Aorta (tissue), 5 donors: ENCODE results near the gene GTF3A. TPM values are rescaled to one million over a fixed set of nuclear protein-coding genes. Genes with fewer than 3 reads are reported as not detected.

Experiments
- ATAC-seq: fragments of 200-7000 bp; cut with Tn5 transposase; one replicate; pipeline ENCODE4 v1.9.1; 2022; ENCODE audit warnings: moderate library complexity; ENCODE audit not compliant: low FRiP score
- DNase-seq, 2 donors: peaks; one replicate each; pipeline ENCODE4 v3.0.0-alpha.2; 2020
- H3K27ac ChIP-seq, 2 donors: one replicate each; pipeline ENCODE4 v1.5.1; 2013; ENCODE audit warnings: low read length in 2 of 2, mild to moderate bottlenecking in 2 of 2, moderate library complexity in 2 of 2, control low read depth in 1 of 2, inconsistent platforms in 1 of 2, low read depth in 1 of 2
- H3K27me3 ChIP-seq, 2 donors: one replicate each; pipeline ENCODE4 v1.6.1; 2013; ENCODE audit warnings: control low read depth in 1 of 2, low read length in 1 of 2, mild to moderate bottlenecking in 1 of 2, moderate library complexity in 1 of 2; ENCODE audit not compliant: insufficient read depth in 2 of 2, control insufficient read depth in 1 of 2
- H3K36me3 ChIP-seq, 2 donors: one replicate each; pipeline ENCODE4 v1.6.1; 2013; ENCODE audit warnings: control low read depth in 1 of 2, low read length in 1 of 2, mild to moderate bottlenecking in 1 of 2; ENCODE audit not compliant: insufficient read depth in 2 of 2, control insufficient read depth in 1 of 2
- H3K4me1 ChIP-seq, 2 donors: one replicate each; pipeline ENCODE4 v1.6.1; 2013; ENCODE audit warnings: low read length in 2 of 2, control low read depth in 1 of 2, mild to moderate bottlenecking in 1 of 2, moderate library complexity in 1 of 2; ENCODE audit not compliant: insufficient read depth in 2 of 2, control insufficient read depth in 1 of 2
- H3K4me3 ChIP-seq, 2 donors: one replicate each; pipeline ENCODE4 v1.5.1; 2013; ENCODE audit warnings: low read length in 2 of 2, control low read depth in 1 of 2, mild to moderate bottlenecking in 1 of 2
- H3K9me3 ChIP-seq: one replicate; pipeline ENCODE4 v1.6.1; 2013; ENCODE audit warnings: mild to moderate bottlenecking, low read length; ENCODE audit not compliant: control insufficient read depth
- WGBS, 2 donors: extraction: QIAGEN DNeasy Blood & Tissue Kit; methylation state at CpG; one replicate each; pipeline ENCODE4 v1.1.7; 2013; 5-methylcytosine and 5-hydroxymethylcytosine counted together
- intact Hi-C, 2 donors: fragments of 100-400 bp; cut with DNase I; formaldehyde crosslinking; loops; one replicate each; pipeline versions ENCODE4 v1.14.2 to v1.15.0; 2022
- polyA plus RNA-seq, 2 donors: library from polyadenylated mRNA; stranded (reverse); fragments of 200-250 nt; gene quantifications; one replicate each; pipeline ENCODE4 v1.2.3, GENCODE V29; 2013
- total RNA-seq, 2 donors: library from RNA; stranded (reverse); fragmentation: NEBNext Ultra II Directional; extraction: Animal tissue kit (Norgen Biotek cat#: 25700); gene quantifications; one replicate each; pipeline ENCODE4 v1.2.1, GENCODE V29; 2021
- donor health status: healthy with polysubstance abuse.
- donor health status: Bipolar disorder and iron deficiency.
- donor health status: DM: no; HTN: no; CAD: no.
- donor health status: DM: no; HTN: no; CAD: no.
- donor health status: DM: yes; HTN: yes; CAD: no.

The GTF3A gene
- total and polyA plus RNA-seq, 4 donors: 62.1 to 191 (median 72.0) TPM

DNA sequence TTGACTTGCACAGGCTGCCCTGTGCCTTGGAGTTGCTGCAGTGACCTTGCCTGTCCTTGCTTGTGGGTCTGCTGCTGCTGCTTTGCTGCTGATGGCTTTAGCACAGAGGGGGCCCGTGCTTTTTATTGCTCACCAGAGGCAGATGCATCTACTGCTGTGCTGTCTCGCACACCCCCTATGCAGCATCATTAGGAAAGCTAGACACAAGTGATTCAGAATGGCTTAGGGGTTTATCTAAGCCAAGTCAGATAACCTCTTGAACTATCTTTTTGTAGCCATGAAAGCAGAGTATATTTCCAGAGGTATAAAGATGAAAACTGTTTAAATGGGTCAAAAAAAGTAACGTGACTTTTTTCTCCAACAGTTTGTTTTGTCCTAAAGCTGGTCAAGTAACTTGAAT is 7.8 kb downstream of the GTF3A start:
- DNase-seq (no peak), ATAC-seq (no peak)
- Histone ChIP-seq H3K36me3 (peaks cover 7 to 23% of the 10 kb centered on the region in 2 donors), H3K4me1 (no peaks in the 10 kb centered on the region), H3K9me3 (no peaks in the 10 kb centered on the region), H3K27me3 (no peaks in the 10 kb centered on the region), H3K27ac (no peak overlapping the region), H3K4me3 (no peak overlapping the region)
- intact Hi-C loops: no loop called here
- 85 to 88% methylated on average over 3 of the region's 3 CpGs for WGBS, 2 donors

DNA sequence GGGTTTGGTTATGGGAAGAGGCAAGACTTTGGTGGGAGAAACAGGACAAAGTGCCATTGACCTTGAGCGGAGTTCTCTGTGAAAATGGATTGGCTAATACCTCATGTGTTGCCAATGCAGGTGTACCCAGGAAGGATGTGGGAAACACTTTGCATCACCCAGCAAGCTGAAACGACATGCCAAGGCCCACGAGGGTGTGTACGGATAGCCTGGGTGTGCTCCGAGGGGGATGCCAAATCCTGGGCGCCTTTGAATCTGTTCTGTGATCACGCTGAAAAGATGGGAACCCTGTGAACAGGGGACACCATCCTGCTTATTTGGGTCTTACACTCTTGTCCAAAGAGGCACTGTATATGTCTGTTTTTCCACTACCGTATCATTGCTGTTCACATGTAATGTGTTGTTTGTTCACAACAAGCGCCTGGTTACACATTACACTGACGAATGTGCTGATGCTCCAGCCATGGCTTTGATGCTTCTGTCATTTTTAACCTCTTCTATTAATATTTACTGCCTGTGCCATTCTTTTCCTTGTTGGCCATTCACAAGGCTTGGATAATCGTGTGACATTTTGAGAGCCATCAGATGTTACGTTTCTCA is 8.3 kb downstream of the GTF3A start:
- no peaks in the 10 kb centered on the region for H3K27me3 ChIP-seq
- no peak overlapping the region for H3K4me3 ChIP-seq
- ATAC-seq (no peak), DNase-seq (no peak)
- H3K9me3 ChIP-seq: no peaks in the 10 kb centered on the region
- intact Hi-C loops: no loop called here
- 87 to 89% methylated on average over 12 of the region's 12 CpGs for WGBS, 2 donors
- peaks cover 7 to 23% of the 10 kb centered on the region in 2 donors for H3K36me3 ChIP-seq
- no peak overlapping the region for H3K27ac ChIP-seq
- no peaks in the 10 kb centered on the region for H3K4me1 ChIP-seq

- intact Hi-C loops: no loop called here
- Histone ChIP-seq H3K36me3 (peaks cover 4 to 19% of the 10 kb centered on the region in 2 donors), H3K4me1 (no peaks in the 10 kb centered on the region), H3K27ac (no peak overlapping the region), H3K27me3 (no peaks in the 10 kb centered on the region), H3K4me3 (no peak overlapping the region), H3K9me3 (no peaks in the 10 kb centered on the region)
- ATAC-seq (no peak), DNase-seq (no peak)
- WGBS, 2 donors: 92 to 94% methylated on average over 2 of the region's 2 CpGs
These were observed 12.7 kb downstream of the GTF3A start for GRCh38 chr13:27437126-27437525.

DNA sequence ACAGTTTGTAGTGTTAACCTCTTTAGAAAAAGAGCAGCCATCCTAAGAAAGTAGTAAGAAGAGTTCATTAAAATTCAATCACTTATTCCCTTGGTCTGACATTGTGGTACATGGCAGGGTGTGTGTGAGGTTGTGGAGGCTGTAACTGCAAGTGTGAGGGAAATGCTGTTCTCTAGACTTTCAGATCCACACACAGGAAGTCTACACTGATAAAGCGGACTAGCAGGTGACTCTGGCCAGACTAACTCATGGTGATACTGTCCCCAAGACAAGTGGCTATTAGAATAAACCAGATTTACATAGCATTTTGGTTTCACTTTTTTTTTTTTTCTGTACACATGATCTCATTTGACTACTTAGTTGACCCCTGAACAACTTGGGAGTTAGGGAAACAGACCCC is 16.0 kb downstream of the GTF3A start:
- Histone ChIP-seq H3K27ac (no peak overlapping the region), H3K4me1 (no peaks in the 10 kb centered on the region), H3K9me3 (no peaks in the 10 kb centered on the region), H3K27me3 (no peaks in the 10 kb centered on the region), H3K4me3 (no peak overlapping the region), H3K36me3 (peaks cover 4 to 5% of the 10 kb centered on the region in 2 donors)
- DNase-seq (no peak), ATAC-seq (no peak)
- intact Hi-C loops: loop anchor here in 1 of 2 donors (10.0 kb wide), 1 partner anchor 194 kb away; no protein-coding TSS in a partner anchor
- WGBS, 2 donors: 85 to 91% methylated on average over 1 of the region's 1 CpG

GRCh38 chr13:27442071-27442647 is 17.7 kb downstream of the GTF3A start:
- no peak for DNase-seq
- Histone ChIP-seq H3K9me3 (no peaks in the 10 kb centered on the region), H3K27ac (no peak overlapping the region), H3K4me3 (no peak overlapping the region), H3K36me3 (peaks cover 0 to 1% of the 10 kb centered on the region in 2 donors), H3K27me3 (no peaks in the 10 kb centered on the region), H3K4me1 (no peaks in the 10 kb centered on the region)
- ATAC-seq: no peak
- intact Hi-C loops: loop anchor here in 1 of 2 donors (10.0 kb wide), 1 partner anchor 193 kb away; no protein-coding TSS in a partner anchor
- WGBS, 2 donors: 66 to 74% methylated on average over 15 of the region's 15 CpGs

GRCh38 chr13:27442797-27443196 is 18.4 kb downstream of the GTF3A start:
- H3K4me3 ChIP-seq: no peak overlapping the region
- 87 to 92% methylated on average over 7 of the region's 7 CpGs for WGBS, 2 donors
- ATAC-seq (no peak), DNase-seq (no peak)
- no peaks in the 10 kb centered on the region for H3K4me1 ChIP-seq
- intact Hi-C loops: loop anchor here in 1 of 2 donors (10.0 kb wide), 1 partner anchor 192 kb away; no protein-coding TSS in a partner anchor
- H3K9me3 ChIP-seq: no peaks in the 10 kb centered on the region
- no peak overlapping the region for H3K27ac ChIP-seq
- no peaks in the 10 kb centered on the region for H3K27me3 ChIP-seq
- H3K36me3 ChIP-seq: peaks cover 0 to 1% of the 10 kb centered on the region in 2 donors

DNA sequence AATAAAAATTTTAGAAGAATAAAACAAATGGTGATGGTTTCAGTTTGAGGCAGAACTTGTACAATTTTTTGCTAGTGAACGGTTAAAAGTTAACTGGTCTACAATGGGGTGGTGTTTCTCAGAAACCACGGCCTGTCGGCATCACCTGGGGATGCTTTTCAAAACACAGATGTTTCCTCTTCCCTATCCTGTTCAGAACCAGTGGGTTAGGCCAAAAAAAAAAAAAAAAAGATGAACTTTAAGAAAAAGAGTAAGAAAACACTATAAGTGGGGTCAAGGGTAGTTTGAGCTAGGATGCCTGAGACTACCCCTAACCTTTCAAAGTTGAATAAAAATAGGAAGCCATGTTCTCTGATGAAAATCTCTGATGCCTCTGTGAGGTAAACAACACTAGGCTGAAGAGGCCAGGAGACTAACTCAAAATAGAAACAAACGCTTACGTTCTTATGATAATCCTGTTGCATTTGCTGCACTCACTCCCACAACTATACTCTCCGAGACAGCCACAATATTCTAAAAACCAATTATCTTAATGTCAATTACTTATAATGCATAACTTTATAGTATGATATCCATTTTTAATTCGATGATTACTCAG is 22.7 kb downstream of the GTF3A start:
- no peak overlapping the region for H3K4me3 ChIP-seq

GRCh38 chr13:27448308-27448707 is 23.9 kb downstream of the GTF3A start:
- Histone ChIP-seq H3K36me3 (no peaks in the 10 kb centered on the region), H3K9me3 (no peaks in the 10 kb centered on the region), H3K27ac (no peak overlapping the region), H3K4me3 (no peak overlapping the region), H3K27me3 (no peaks in the 10 kb centered on the region), H3K4me1 (peaks cover 0 to 3% of the 10 kb centered on the region in 2 donors)
- no peak for DNase-seq
- intact Hi-C loops: loop anchor here in 1 of 2 donors (10.0 kb wide), 1 partner anchor 186 kb away; no protein-coding TSS in a partner anchor
- no peak for ATAC-seq
- 89 to 95% methylated on average over 4 of the region's 4 CpGs for WGBS, 2 donors

More for the DNA sequence above, 22.7 kb downstream of the GTF3A start:
- WGBS, 2 donors: 87 to 88% methylated on average over 7 of the region's 7 CpGs
- Histone ChIP-seq H3K27me3 (no peaks in the 10 kb centered on the region), H3K36me3 (peaks cover 0 to 1% of the 10 kb centered on the region in 2 donors), H3K9me3 (no peaks in the 10 kb centered on the region), H3K4me1 (peaks cover 0 to 3% of the 10 kb centered on the region in 2 donors), H3K27ac (no peak overlapping the region)
- intact Hi-C loops: loop anchor here in 1 of 2 donors (10.0 kb wide), 1 partner anchor 188 kb away; no protein-coding TSS in a partner anchor
- ATAC-seq: no peak
- DNase-seq: no peak
